SHP77 treated with DMSO at 0.1 percent for 48 hours (cell line): Measurements from ENCODE around the gene FAM114A1.

Source experiments
- DNase-seq: peaks from one replicate; lab custom pipeline; 2025; lab: John Stamatoyannopoulos, UW

FAM114A1 gene

GRCh38 chr4:38859501-38859900 is 8.1 kb upstream of the FAM114A1 start:
- DNase-seq: no peak

DNA sequence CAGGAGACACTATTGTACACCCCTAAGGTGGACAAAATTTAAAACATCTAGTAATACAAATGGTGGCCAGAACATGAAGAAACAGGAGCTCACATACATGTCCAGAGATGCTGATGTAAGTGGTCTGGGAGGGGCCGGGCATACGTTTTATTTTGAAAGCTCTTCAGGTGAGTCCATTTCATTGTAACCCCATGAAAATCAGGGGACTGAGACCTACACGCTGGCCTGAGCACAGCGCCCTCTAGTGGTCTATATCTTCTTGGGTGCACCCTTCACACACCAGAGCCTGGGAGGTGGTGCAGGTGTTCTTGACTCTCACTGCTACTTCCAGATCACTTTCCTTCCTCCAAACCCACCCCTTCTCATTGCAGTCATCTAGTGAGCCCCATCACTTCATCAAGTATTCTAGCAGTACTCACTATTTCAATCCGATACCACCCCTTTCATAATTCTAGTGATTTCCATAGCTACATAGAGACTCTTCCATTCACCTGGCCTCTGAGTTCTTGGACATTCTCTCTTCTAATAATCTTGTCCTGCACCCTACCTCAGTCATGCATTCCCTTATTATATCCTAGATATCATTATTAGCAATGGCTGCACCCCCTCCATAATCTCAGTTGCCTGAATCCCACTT is 6.7 kb upstream of the FAM114A1 start:
- no peak for DNase-seq

GRCh38 chr4:38861791-38862190 is 5.8 kb upstream of the FAM114A1 start:
- no peak for DNase-seq

DNA sequence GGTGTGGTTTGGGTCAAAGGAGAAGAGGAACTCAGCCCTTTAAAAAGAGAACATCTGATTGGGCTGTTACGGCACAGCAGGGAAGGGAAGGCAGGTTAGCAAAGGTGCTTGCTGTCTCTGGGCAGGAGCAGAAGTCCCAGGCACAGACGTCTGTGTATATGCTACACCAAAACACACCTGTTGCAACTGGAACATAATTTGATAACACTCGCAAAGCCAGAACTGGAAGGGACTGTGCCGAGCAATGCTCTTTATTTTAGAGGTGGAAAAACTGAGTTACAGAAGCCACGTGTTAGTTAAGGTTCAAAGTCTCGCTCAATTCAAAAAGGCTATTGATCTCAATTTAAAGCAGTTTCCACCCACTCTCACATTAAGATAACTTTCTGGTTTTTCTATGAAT is 2.2 kb upstream of the FAM114A1 start:
- DNase-seq: no peak

DNA sequence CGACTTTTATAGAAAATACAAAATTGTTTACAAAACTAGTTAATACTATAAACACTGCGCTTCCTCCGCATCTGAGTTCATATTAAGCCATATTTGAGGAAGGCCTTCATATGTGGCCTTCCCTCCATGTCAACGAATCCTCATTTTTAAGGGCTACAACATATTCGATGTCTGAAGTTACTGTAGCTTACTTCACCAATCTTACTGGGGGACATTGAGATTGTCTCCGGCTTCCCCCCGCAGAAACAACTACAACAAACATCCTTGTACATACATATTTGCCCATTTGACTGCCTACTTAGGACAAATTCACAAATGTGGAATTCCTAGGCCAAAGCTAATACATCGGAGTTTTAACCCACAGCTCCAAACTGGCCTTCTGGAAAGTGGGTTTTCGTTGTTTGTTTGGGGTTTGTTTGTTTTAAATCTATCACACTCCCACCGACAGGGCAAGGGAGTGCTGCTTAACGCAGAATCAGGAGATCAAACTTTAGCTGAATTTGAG is 581 bp upstream of the FAM114A1 start:
- no peak for DNase-seq

DNA sequence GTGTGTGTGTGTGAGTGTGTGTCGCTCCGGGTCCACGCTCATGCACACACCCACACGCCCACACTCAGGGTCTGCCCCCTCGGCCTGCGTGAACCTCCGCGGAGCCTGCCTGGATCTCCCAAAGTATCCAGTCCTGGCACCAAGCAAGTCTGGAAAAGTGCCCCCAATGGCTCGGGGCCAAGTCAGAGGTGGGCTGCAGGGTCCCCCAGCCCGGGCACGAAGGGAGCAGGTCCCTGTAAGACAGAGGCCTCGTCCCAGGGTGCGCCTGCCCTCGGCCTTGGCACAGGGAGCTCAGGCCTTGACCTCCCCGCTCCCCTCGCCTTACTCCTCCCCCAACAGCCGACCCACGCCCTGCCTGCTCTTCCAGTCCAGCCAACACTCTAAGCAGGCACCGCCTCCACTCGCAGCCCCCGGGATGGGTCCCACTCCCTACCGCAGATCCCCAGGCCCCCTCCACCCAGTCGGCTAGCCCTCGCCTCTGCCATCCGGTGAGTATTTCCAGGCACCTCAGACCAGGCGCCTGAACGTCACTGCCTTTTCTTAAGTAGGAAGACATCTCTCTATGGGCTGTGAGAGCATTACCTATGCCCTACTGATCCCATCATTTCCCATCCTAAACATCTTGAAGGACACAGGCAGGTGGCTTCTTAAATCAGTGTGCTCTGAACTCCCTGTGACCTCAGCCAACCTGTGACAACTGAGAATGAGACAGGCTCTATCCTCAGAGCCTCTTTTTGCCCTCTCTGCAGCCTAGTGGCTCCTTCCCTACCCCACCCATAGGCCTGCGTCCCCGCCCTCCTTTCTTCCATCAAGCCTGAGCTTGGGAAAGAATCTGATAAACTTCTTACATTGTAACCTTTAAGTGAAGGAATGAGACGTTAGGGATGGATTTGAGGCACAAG is 704 bp downstream of the FAM114A1 start:
- no peak for DNase-seq

DNA sequence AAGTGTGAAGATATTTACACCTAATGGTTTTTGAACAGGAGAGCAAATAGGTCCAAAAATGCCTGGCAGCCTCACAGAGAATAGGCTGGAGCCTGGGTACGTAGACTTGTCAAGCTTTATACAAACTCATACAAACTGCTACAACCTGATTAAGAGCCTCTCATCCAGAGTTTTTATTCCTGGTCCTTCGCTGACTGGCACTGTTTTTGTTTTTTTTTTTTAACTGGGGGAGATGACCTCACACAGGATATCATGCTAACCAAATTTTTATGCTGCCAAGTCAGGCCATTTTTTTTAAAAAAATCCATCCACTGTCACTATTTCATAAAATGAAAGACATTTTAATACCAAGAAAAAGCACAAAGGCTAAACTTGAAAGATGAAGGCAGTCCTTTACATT is 1.9 kb downstream of the FAM114A1 start:
- no peak for DNase-seq

GRCh38 chr4:38870098-38870808 is 2.6 kb downstream of the FAM114A1 start:
- DNase-seq: no peak

DNA sequence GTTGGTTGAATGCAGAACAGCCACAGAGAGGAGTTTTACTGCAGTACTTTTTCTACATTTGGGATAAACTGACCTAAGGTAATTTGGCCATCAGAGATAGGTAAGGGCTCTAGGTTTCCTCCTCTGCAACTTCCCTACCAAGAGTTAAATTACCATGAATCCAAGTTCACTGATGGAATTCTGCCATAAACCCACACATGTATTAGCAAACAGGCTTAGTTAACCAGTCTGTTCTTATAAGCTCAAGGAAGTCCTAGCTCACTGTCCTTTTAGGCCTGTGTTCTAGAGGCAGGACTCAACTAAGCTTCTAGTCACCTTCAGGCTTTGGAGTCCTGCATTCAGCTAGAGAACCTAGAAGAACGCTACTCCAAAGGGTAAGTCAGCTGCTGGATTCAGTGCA is 4.0 kb downstream of the FAM114A1 start:
- no peak for DNase-seq

GRCh38 chr4:38872620-38873019 is 5.0 kb downstream of the FAM114A1 start:
- DNase-seq: no peak

- no peak for DNase-seq
Observed at GRCh38 chr4:38873290-38873944, 5.8 kb downstream of the FAM114A1 start.

DNA sequence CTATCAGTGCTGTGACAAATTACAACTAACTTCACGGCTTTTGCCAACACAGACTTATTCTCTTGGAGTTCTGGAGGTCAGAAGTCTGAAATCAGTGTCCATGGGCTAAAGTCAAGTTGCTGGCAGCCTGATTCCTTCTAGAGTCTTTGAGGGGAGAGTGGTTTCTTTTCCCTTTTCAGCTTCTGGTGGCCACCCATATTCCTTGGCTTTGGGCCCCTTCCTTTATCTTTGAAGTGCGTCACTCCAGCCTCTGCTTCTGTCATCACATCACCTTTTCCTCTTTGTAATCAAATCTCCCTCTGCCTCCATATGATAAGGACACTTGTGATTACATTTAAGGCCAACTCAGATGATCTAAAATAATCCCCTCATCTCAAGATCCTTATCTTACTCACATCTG is 9.0 kb downstream of the FAM114A1 start:
- no peak for DNase-seq

GRCh38 chr4:38884254-38884653 is 16.6 kb downstream of the FAM114A1 start:
- no peak for DNase-seq

GRCh38 chr4:38889143-38889542 is 21.5 kb downstream of the FAM114A1 start:
- DNase-seq: no peak

GRCh38 chr4:38891051-38891983 is 23.7 kb downstream of the FAM114A1 start:
- no peak for DNase-seq

GRCh38 chr4:38894322-38894982 is 26.8 kb downstream of the FAM114A1 start:
- no peak for DNase-seq

- DNase-seq: no peak
Observed at GRCh38 chr4:38896940-38897339, 29.3 kb downstream of the FAM114A1 start.

DNA sequence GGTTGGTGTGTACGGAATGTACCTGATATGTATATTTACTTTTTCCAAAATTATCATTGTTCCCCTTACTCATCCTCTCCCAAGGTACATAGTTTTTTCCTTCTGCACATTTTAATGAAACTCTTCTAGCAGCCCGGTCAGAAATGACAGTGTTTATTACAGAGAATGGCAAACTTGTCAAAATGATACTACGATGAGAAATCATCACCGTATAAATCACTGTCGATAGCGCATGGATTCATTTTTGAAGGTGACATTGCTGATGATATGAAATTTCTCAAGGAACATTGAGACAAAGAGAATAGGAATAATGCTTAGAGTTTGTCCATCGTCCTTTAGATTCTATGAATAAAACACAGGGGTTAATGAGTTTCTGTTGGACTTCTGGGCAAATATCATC is 30.6 kb downstream of the FAM114A1 start:
- DNase-seq: no peak

GRCh38 chr4:38902221-38902620 is 34.6 kb downstream of the FAM114A1 start:
- DNase-seq: no peak

DNA sequence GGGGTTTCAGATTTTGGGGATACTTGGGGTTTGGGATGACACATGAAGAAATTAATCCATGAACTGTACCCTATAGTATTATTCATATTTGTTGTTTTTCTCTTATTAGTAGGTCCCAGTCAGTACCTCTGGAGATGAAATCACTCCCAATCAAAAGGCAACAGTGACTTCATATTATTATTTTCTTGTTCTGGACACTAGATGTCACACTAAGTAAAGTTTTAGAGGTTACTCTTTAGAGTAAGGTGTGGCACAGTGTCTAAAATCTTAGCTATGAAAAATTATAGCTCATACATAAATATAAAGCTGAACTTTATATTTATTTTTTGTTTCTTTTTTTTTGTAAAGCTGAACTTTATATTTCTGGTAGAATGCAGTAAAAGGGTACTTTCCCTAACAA is 35.1 kb downstream of the FAM114A1 start:
- DNase-seq: no peak
